Muscle of arm (tissue), 12 donors: ENCODE results near the gene NOL12. TPM values are rescaled to one million over a fixed set of nuclear protein-coding genes. Genes with fewer than 3 reads are reported as not detected.
"Not testable (repeated sequence)": the region's sequence is repeated elsewhere in the genome, so short reads cannot be mapped to it uniquely, and the experiment has no call there.

Source experiments
- DNase-seq: peaks from one replicate; pipeline ENCODE4 v3.0.0-alpha.2; 2013
- polyA plus RNA-seq, 12 donors: library from polyadenylated mRNA; unstranded; fragments of 120-200 nt; gene quantifications; one replicate each; pipeline ENCODE4 v1.2.1, GENCODE V29; 2013; ENCODE audit not compliant: insufficient read length in 12 of 12

The NOL12 gene
- polyA plus RNA-seq, 12 donors = 12.0 to 26.4 (median 13.6) TPM; not detected in 1

DNA sequence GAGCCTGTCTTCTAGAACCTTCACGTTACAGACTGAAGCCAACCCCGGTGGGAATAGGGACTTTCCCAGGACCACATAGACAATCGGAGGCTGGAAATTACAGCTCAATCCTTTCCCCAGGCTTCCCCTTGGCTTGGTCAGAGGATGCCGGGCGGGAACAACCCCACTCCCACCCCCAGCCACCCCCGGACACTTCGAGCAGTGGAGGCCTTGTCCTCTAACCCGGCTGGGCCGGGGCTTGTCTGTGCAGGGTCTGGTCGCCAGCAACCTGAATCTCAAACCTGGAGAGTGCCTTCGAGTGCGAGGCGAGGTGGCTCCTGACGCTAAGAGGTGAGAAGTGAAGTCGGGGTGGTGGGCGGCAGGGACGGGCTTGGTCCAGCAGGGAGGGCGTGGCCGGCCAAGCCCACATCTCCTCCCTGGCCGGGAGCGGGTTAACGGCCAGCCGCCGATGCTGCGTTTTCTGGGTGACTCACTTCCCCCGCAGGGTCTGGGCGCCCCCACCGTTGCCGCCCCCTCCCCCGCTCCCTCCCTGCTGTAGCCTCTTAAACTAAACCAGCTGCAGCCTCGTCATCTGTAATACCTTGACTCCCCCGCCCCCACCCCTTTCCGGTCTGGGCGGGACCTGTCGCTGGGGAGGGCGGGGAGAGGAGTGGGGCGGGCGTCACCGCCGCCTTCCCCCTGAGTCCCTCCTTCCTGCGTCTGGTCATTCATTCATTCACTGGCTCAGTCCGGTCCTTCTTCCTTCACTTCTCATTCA is 9.2 kb upstream of the NOL12 start:
- DNase-seq = peak; percentile 87

DNA sequence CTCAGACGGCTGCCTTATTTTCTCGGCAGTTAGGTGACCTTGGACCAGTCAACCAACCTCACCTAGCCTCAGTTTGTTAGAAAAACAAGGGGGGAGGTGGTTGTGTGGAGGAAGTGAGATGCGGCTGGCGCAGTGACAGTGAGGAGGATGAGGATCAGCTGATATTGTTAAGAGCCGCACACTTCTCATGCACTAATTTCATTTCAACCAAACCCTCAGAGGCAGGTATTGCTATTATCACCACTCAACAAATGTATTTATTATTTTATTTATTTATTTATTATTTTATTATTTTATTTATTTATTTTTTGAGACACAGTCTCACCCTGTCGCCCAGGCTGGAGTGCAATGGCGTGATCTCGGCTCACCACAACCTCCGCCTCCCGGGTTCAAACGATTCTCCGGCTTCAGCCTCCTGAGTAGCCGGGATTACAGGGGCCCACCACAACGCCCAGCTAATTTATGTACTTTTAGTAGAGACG is 8.6 kb upstream of the NOL12 start:
- DNase-seq = no peak

DNA sequence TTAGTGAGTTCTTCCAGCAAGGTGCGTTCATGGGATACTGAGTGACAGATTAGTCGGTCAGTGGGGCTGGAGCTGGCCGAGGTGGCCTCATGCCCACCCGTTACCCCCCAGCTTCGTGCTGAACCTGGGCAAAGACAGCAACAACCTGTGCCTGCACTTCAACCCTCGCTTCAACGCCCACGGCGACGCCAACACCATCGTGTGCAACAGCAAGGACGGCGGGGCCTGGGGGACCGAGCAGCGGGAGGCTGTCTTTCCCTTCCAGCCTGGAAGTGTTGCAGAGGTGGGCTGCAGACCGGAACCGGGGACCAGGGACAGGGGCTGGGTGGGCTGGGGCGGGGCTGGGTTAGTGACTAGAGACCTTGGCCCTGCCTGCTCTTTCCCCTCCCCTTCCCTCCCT is 7.8 kb upstream of the NOL12 start:
- no peak for DNase-seq

DNA sequence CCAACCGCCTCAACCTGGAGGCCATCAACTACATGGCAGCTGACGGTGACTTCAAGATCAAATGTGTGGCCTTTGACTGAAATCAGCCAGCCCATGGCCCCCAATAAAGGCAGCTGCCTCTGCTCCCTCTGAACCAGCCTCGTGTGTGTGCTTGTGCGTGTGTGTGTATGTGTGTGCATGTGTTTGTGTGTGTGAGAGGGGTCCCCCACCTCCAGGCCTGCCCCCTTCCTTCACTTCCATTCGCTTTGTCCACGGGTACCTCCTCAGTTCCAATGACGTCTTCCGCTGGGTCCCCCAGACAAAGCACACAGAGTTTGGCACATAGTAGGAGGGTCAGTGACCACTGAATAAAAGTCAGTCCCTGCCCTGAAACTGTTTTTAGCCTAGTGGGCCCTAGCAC is 6.5 kb upstream of the NOL12 start:
- DNase-seq = no peak

DNA sequence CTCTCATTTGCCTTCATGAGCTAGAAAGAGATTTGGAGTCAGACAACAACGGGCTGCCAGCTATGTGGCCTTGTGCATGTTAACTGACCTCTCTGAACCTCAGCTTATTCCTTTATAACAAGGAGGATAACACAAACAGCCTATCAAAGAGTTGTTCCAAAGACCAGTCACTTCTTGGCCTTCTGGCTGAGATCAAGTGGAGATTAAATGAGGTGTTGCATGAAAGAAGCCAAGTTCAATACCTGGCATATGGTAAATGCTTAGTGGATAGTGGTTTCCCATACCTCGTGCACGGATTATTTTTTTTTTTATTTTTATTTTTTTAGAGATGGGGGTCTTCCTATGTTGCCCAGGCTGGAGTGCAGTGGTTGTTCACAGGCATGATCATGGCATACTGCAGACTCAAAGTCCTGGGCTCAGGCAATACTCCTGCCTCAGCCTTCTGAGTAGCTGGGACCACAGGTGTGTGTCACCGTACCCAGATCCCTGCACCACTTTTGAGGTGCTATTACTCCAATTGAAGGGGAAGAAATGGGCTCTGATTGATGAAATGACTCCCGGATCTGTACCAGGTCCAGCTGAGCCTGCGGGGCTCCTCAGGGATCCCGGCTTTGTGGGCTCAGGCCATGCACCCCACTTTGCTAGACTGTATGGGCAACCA is 5.8 kb upstream of the NOL12 start:
- DNase-seq = no peak

DNA sequence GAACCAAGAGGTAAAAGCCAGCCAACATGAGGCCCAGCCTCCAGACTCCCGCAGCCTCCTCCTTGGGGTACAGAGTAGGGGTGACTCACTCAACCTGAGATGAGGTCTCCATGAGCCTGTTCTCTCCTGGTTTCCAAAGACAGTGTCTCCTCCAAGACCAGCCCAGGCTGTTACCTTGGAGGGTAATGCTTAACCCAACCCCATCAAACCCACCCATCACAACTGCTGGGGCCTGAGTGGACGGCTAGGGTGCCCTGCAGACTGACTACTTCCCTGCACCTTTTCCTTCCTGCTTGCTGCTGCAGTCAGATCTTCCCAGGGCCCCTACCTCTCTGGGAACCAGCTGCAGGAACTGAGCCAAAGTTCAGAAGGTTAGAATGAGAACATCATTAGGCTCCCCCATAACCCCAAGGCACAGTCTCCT is 5.1 kb upstream of the NOL12 start:
- no peak for DNase-seq

DNA sequence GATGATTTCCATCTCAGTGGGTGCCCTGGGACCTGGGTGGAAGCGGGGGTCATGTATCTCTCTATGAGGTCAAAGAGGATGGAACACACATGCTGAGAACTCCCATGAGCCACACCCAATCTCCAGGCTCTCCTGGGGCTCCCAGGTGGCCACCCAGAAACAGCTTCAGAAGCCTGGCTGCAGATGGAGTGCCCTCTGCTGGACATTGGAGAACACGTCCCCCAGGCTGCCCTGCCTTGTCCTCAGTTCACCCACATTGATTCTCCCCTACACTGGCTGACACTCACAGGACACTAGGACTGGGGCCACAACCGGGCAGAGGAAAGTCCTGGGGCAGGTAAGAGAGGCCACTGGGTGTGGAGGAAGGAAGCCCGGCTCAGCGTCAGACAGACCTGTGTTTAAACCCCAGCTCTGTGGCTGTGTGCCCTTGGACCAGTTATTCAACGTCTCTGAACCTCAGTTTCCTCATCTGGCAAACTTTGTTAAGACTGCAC is 4.5 kb upstream of the NOL12 start:
- peak; percentile 70 for DNase-seq

DNA sequence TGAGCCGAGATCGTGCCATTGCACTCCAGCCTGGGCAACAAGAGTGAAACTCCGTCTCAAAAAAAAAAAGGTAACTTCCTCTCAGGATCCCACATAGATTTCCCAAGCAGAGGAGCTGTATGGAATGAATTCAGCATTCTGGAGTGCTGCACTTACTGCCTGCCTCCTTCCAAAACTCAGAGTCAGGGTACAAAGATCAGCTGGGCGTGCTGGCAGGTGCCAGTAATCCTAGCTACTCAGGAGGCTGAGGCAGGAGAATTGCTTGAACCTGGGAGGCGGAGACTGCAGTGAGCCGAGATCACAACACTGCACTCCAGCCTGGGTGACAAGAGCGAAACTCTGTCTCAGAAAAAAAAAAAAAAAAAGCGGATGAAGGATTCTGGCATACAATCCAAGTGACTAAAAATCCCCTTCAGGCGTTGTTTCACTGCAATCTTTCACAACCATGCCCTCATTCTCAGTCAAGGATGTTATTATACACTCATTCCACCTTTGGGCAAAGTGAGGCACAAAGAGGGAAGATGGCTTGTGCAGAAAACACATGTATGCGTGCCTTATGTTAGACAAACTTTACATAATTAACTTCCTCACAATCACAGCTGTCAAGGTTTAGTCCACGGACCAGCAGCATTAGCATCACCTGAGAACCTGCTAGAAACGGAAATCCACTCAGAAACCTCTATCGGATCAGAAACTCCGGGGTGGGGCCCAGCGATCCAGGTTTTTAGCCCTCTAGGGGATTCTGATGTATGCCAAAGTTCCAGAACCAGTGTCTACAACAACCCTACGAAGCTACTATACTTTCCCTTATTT is 1.1 kb upstream of the NOL12 start:
- no peak for DNase-seq

DNA sequence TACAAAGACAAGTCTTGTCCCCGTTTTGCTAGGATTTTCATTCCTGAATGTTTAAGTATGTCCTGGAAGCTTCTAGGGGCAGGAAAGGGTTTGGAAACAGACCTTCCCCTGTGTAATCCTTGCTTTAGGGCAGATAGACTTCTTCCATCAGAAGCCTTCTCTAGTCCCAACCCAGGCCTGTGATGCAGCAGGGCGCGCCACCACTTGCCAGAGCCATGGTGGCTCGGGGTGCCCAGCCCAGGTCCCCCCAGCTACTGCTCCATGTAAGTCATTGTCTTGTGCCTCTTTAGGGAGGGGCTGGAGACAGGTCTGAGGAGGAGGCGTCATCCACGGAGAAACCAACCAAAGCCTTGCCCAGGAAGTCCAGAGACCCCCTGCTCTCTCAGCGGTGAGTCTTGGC is 4.3 kb downstream of the NOL12 start:
- DNase-seq = no peak

DNA sequence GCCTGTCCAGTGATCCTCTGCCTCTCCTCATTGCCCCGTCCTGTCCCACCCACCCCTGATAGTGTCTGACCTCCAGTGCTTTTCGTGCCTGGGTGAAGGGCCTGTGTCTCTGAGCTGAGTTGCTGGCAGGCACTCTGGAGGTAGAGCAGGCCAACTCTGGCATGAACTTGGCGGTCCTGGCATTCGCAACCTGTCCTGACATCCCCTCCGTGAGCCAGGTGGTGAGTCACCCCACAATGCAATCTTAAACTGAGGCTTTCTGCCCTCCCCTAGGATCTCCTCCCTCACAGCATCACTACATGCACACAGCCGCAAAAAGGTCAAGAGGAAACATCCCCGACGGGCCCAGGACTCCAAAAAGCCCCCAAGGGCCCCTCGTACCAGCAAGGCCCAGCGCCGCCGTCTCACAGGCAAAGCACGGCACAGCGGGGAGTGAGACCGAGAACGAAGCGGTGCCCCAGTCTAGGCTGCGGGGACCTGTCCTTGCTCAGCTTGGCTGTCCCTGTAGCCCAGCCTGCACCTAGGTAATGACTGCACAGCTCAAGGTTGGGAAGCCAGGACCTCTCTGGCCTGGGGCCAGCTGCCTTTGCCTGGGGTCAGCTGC is 4.9 kb downstream of the NOL12 start:
- no peak for DNase-seq

DNA sequence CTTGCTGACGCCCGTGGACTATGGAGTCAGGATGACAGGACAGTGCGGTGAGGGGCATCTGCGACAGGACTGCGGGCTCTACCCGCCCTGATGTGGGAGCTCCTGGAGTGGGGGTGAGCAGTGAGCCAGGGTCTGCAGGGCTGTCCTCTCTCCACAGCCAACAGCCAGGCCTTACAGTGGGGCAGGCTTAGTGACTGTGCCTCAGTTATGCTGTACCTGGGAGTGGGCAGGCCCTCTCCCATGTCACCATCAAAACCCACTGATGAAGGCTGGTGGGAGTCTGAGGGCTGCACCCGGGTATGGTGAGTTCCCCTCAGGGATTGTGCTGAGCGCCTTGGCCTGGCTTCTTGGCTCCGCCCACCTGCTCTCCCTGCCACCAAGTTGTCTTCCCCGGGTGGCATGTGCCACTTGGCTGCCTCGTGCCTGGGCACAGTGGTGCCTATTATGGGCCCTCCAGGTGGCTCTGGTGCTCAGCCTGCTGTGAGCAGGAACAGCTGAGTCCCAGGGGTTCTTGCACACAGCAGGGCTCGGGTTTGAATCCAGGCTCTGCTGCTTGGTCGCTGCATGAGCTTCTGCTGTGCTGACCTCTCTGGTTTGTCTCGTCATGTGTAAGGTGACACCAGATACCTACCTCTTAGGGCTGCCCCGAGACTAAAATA is 6.6 kb downstream of the NOL12 start:
- no peak for DNase-seq

DNA sequence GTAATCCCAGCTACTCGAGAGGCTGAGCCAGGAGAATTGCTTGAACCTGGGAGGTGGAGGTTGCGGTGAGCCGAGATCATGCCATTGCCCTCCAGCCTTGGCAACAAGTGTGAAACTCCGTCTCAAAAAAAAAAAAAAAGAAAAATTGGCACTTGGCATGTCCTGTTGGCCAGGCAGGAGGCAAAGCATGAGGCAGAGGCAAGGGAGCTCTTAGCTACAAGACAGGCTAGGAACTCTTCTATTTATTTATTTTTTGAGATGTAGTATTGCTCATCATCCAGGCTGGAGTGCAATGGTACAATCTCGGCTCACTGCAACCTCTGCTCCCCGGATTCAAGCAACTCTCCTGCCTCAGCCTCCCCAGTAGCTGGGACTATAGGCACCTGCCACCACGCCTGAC is 8.0 kb downstream of the NOL12 start:
- not testable (repeated sequence) for DNase-seq

DNA sequence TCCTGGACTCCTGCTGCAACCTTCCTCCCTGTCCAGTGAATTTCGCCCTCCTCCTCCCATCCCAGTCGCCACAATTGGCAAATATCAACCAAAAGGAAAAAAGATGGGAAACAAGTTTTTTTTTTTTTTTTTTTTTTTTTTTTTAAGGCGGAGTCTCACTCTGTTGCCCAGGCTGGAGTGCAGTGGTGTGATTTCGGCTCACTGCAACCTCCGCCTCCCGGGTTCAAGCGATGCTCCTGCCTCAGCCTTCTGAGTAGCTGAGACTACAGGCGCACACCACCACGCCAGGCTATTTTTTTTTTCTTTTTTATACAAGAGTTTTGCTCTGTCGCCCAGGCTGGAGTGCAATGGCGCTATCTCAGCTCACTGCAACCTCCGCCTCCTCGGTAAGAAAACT is 10.1 kb downstream of the NOL12 start:
- DNase-seq = not testable (repeated sequence)

DNA sequence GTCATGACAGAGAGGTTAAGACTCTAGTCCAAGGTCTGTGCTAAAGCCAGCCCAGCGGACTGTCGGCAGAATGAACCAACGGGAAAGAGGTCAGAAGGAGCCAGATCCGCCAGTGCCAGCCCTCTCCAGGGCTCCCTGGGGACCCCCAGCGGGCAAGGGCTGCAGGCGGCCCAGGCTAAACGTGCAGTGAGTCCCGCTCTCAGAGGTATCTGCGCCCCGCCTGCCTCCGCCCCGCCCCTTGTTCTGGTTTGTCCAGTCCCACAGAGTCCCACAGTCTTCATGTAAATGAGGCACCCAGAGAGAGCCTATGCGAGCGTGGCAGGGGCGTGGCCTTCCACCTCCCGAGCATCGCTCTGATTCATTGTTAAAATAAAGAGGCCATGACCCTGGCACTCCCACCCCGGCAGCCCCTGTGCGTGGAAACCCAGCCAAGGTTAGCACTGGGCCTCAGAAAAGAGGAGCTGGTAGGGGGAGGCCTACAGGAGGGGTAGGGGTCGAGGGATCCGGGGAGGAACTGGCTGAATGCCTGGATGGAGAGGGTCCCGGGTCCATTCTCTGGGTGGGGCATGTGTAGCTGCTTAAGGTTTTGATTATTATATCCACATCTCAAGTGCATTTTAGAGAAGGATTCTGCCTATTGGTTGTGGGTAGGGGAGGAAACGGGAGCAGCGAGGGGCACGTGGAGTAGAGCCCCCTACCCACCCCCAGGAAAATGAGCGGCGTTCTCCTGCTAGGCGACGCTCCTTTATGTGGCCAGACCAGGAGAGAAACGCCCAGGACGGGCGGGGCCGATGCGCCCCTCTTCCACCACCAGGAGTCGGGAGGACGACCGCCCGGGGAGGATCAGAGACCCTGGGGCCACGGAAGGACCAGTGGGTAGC is 10.8 kb downstream of the NOL12 start, which contains the start of gene TRIOBP:
Gene TRIOBP (plus strand): TSS at position 392 of the 881 bp plus-strand sequence. CDS start 4,318 bp downstream, outside the sequence.
- peak; percentile 91 for DNase-seq

DNA sequence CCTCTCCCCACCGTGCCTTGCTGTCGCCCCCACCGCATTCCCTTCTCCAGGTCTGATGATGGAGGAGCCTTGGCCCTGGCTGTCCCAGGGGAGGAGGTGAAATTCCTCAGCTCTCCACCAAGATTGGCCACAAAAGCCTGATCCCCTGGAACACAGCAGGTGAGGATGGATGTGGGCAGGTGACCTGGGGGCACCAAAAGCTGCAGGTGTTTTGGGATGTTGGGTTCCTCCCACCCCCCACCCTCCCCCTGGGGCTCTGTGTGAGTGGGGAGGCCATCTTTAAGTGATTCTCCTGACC is 11.3 kb downstream of the NOL12 start:
- DNase-seq = no peak

DNA sequence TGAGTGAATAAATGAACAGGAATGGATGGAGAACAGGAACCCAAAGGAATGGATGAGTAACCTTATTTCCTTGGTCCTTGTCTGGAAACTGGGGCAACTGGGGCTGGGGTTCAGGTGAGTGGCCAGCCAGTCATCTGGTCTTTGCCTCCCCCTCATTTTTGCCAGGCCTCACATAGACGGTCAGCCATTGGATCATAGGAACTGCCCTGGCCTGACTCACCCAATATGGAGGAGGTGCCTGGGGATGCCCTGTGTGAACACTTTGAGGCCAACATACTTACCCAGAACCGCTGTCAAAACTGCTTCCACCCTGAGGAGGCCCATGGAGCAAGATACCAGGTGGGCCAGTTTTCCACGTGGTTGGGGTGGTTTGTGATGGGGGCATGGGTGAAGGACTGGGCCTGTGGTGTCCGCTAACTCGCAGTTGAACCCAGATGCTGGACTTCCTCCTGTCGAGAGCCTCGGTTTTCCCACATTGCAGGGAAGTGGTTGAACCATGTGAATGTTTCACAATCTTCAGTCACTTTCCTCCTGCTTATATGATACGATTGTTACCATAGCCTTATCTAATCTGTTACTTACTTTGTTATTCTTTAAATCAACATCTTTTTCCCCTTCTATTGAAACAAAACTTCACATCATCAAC is 15.1 kb downstream of the NOL12 start:
- no peak for DNase-seq

DNA sequence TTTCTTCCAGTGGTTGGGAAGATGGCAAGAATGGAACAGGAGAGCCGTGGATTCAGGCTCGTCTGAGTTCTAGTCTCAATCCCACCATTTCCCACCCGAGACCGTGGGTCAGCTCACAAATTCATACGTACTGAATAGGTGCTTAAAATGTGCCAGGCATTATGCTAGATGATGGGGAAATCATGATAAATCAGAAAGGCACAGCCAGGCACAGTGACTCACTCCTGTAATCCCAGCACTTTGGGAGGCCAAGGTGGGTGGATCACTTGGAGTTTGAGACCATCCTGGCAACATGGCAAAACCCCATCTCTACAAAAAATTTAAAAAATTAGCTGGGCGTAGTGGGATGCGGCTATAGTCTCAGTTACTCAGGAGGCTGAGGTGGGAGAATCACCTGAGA is 17.8 kb downstream of the NOL12 start:
- DNase-seq = no peak

DNA sequence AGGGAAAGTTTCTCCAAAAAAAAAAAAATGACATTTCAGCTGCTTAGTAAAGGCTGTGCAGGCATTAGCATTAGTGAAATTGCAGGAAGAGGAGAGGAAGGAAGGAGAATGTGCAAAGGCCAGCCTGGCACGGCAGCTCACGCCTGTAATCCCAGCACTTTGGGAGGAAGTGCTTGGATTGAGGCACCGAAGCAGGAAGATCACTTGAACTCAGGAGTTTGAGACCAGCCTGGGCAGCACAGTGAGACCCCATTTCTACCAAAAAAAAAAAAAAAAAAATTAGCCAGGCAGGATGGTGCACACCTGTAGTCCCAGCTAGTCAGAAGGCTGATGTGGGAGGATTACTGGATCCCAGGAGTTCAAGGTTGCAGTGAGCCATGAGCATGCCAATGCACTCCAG is 18.5 kb downstream of the NOL12 start:
- DNase-seq = no peak

DNA sequence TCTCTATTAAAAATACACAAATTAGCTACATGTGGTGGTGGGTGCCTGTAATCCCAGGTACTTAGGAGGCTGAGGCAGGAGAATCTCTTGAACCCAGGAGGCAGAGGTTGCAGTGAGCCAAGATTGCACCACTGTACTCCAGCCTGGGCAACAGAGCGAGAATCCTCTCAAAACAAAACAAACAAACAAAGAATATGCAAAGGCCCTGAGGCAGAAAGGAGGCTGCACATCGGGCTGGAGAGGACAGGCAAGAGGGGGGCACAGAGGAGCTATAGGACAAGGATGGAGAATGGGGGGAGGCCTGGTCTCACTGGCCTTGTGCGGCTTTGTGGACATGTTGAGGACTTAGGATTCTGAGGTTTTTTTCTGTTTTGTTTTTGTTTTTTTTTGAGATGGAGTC is 19.1 kb downstream of the NOL12 start:
- DNase-seq = no peak
